ENCODE results near the gene MROH2A. TPM values are rescaled to one million over a fixed set of nuclear protein-coding genes. Genes with fewer than 3 reads are reported as not detected.

Gene MROH2A
- total and polyA plus RNA-seq, 2 experiments from 2014 or later: 0.12 TPM; not detected in 1

DNA sequence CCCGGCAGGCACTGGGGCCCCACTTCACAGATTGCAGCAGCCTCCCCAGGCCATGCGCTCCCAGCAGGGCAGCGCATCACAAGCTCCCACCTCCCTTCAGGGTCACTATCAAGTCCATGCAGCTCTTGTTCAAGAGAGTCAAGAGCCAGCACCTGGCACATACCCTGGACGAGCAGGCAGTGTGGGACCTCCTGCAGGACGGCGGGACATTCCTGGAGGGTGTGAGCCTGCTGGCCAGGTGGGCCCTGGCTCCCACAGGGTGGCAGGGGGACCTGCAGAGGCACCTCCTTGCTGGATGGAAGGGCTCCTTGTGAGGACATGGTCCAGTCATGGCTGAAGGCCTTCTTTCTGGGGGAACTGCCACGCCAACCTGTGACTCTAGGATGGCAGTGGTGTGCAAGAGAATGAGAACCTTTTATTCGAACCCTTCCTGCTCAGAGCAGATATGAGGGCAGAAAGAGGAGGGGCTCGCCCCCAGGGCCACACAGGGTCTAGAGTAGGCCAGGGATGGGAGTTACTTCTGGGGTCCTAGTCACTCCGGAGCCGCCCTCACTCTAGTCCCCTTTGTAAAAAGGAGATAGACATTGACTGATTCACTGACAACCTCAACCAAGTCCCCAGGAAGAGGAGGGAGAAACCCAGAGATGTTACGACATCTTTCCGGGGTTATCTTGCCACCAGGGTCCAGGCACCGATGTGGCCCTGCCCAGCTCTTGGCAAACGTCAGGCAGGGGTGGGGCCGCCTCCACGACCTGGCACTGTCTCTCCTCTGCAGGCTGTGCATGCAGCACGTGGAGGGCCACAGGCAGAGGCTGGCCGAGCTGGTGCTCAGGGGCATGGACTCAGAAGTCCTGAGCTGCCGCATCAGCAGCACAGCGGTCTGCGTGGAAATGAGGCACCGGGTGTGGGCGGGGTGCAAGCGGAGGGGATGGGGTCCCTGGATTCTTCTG lies 44.9 kb downstream of the MROH2A start:
- no peaks in the 10 kb centered on the region for H3K27me3 ChIP-seq
- no peaks in the 10 kb centered on the region for H3K9me3 ChIP-seq (ENCODE audit: low read depth)
- TF ChIP-seq, protein P1, sequence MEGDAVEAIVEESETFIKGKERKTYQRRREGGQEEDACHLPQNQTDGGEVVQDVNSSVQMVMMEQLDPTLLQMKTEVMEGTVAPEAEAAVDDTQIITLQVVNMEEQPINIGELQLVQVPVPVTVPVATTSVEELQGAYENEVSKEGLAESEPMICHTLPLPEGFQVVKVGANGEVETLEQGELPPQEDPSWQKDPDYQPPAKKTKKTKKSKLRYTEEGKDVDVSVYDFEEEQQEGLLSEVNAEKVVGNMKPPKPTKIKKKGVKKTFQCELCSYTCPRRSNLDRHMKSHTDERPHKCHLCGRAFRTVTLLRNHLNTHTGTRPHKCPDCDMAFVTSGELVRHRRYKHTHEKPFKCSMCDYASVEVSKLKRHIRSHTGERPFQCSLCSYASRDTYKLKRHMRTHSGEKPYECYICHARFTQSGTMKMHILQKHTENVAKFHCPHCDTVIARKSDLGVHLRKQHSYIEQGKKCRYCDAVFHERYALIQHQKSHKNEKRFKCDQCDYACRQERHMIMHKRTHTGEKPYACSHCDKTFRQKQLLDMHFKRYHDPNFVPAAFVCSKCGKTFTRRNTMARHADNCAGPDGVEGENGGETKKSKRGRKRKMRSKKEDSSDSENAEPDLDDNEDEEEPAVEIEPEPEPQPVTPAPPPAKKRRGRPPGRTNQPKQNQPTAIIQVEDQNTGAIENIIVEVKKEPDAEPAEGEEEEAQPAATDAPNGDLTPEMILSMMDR (IDR thresholded peaks at IDR 0.05; ENCODE audit: low read depth, low read length): no peak
- H3K27ac ChIP-seq: no peak overlapping the region
- H3K36me3 ChIP-seq: no peaks in the 10 kb centered on the region
- no peaks in the 10 kb centered on the region for H3K4me1 ChIP-seq (ENCODE audit: low read depth)
- no peak for DNase-seq (ENCODE audit: low read depth in 1 of 2, low spot score in 1 of 2)
- H3K4me3 ChIP-seq: no peak overlapping the region

DNA sequence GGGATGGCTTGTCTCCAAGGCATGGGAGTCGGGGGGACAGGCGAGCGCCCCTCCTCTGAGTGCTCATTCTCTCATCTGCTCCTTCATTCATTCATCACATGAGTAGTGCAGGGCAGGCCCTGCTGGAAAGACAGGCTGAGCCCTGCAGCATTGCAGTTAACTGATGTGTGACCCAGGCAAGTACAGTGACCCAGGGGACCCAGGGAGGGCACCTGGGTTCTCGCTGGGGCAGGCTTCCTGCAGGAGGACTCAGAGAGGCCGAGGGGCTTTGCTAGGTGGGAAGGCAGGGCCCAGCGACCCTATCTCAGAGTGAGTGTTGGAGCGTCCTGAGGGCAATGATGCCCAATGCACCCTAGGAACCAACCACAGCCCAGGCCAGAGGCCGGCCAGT lies 45.6 kb downstream of the MROH2A start:
- TF ChIP-seq, protein P1 (IDR thresholded peaks at IDR 0.05; ENCODE audit: low read depth, low read length): no peak
- no peaks in the 10 kb centered on the region for H3K4me1 ChIP-seq (ENCODE audit: low read depth)
- no peak overlapping the region for H3K27ac ChIP-seq
- no peak overlapping the region for H3K4me3 ChIP-seq
- H3K36me3 ChIP-seq: no peaks in the 10 kb centered on the region
- H3K9me3 ChIP-seq (ENCODE audit: low read depth): no peaks in the 10 kb centered on the region
- DNase-seq (ENCODE audit: low read depth in 1 of 2, low spot score in 1 of 2): no peak
- no peaks in the 10 kb centered on the region for H3K27me3 ChIP-seq

- Histone ChIP-seq H3K4me1 (ENCODE audit: low read depth) (no peaks in the 10 kb centered on the region), H3K27ac (no peak overlapping the region), H3K4me3 (no peak overlapping the region), H3K9me3 (ENCODE audit: low read depth) (no peaks in the 10 kb centered on the region), H3K36me3 (no peaks in the 10 kb centered on the region), H3K27me3 (no peaks in the 10 kb centered on the region)
- no peak for DNase-seq (ENCODE audit: low read depth in 1 of 2, low spot score in 1 of 2)
- TF ChIP-seq, protein P1 (IDR thresholded peaks at IDR 0.05; ENCODE audit: low read depth, low read length): no peak
Measured at GRCh38 chr2:233824373-233824772, 46.2 kb downstream of the MROH2A start.

GRCh38 chr2:233828546-233829192 lies 50.5 kb downstream of the MROH2A start:
- Histone ChIP-seq H3K4me1 (ENCODE audit: low read depth) (peaks cover 15% of the 10 kb centered on the region), H3K9me3 (ENCODE audit: low read depth) (no peaks in the 10 kb centered on the region), H3K27me3 (no peaks in the 10 kb centered on the region), H3K36me3 (no peaks in the 10 kb centered on the region), H3K27ac (no peak overlapping the region), H3K4me3 (no peak overlapping the region)
- DNase-seq (ENCODE audit: low read depth in 1 of 2, low spot score in 1 of 2): no peak
- TF ChIP-seq, protein P1 (IDR thresholded peaks at IDR 0.05; ENCODE audit: low read depth, low read length): no peak

DNA sequence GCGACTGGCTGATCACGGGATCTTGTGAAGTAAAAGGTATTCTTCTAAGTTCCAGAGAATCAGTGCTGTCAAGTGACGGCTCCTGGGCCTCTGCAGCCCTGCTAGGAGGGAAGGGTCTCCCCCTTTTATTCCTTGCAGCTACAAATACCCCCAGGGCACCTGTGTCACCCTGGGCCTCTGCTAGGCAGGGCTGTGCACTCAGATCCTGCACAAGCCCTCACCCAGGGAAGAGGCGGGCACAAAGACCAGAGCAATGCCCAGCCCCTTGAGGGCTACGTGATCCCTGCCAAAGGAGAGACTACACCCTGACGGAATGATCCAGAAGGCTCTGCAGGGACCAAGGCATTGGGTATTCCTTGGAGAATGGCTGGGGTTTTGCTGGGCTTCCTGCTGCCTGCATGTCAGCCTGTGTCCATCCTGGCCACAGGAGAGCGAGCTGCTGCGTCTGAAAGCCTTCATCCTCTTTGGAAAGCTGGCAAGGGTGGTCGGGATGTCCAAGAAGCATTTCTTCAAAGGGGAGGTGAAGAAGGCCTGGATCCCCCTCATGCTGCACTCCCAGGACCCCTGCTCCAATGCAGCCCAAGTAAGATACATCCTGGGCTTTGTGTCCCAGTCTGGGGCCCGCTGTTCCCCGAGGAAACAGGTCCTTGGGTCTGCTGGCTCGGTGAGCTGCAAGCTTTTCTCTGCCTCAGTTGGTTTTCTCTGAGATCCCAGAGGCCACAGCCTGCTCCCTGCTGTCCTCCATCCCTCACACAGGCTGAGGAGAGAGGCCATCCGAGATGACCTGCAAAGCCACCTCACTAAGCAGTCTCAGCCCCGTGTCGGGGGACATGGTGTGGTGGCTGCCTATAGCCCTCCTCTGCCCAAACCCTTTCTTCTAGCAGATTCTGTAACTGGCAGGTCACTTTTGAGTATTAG lies 51.3 kb downstream of the MROH2A start:
- H3K36me3 ChIP-seq: no peaks in the 10 kb centered on the region
- TF ChIP-seq, protein P1 (IDR thresholded peaks at IDR 0.05; ENCODE audit: low read depth, low read length): no peak
- H3K4me3 ChIP-seq: no peak overlapping the region
- H3K4me1 ChIP-seq (ENCODE audit: low read depth): peaks cover 15% of the 10 kb centered on the region
- no peak overlapping the region for H3K27ac ChIP-seq
- no peaks in the 10 kb centered on the region for H3K9me3 ChIP-seq (ENCODE audit: low read depth)
- no peaks in the 10 kb centered on the region for H3K27me3 ChIP-seq
- no peak for DNase-seq (ENCODE audit: low read depth in 1 of 2, low spot score in 1 of 2)

Data from cardiac muscle cell (in vitro differentiated cells and primary cell).